ENCODE measurements around the gene ARMH3.

ARMH3 gene

DNA sequence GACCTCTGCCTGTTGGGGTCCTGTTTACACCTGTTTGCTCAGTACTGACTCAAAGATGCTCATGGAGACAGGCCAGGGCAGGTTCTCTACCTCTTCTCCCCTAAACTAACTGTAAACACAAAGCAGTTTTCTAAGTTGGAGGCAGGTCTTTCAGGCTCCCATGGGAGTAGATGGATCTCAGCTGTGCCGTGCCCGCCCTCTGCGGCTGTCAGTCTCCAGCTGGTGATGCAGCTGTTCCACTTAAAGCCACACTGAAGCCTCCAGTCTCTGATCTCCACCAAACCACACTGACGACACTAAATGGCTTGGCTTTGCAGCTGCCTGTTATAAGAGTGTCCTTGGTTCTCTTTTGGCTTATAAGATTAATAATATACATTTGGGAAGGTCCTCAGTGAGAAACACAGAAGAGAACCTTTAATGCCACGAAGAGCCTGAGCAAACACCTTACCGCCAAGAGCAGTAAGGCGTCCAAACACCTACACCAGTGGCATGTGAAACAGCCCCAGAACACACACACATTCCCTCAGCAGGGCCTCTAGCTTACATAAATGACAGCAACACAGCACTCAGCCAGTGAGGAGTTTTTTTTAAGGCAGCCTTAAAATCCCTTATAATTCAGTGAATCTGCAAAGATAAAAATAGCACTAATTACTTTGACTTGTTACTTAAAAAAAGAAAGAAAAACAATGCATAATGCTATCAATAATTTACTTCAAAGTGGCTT is 152.0 kb downstream of the ARMH3 start:
- no peaks in the 10 kb centered on the region for H3K36me3 ChIP-seq (ENCODE audit: control insufficient read depth, insufficient read depth, low read length)
- DNase-seq (ENCODE audit: extremely low read depth, insufficient read length) = peak; percentile 79
- no peaks in the 10 kb centered on the region for H3K27me3 ChIP-seq (replicated peaks; ENCODE audit: control insufficient read depth, insufficient read depth, low read length)
- H3K4me3 ChIP-seq (replicated peaks; ENCODE audit: low read depth, low read length) = no peak overlapping the region
- TF ChIP-seq, protein P1, sequence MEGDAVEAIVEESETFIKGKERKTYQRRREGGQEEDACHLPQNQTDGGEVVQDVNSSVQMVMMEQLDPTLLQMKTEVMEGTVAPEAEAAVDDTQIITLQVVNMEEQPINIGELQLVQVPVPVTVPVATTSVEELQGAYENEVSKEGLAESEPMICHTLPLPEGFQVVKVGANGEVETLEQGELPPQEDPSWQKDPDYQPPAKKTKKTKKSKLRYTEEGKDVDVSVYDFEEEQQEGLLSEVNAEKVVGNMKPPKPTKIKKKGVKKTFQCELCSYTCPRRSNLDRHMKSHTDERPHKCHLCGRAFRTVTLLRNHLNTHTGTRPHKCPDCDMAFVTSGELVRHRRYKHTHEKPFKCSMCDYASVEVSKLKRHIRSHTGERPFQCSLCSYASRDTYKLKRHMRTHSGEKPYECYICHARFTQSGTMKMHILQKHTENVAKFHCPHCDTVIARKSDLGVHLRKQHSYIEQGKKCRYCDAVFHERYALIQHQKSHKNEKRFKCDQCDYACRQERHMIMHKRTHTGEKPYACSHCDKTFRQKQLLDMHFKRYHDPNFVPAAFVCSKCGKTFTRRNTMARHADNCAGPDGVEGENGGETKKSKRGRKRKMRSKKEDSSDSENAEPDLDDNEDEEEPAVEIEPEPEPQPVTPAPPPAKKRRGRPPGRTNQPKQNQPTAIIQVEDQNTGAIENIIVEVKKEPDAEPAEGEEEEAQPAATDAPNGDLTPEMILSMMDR (IDR thresholded peaks at IDR 0.05; ENCODE audit: insufficient read depth, low read length, poor library complexity, severe bottlenecking) = no peak

GRCh38 chr10:101902820-101903145 is 153.2 kb downstream of the ARMH3 start:
- Histone ChIP-seq H3K36me3 (ENCODE audit: control insufficient read depth, insufficient read depth, low read length) (no peaks in the 10 kb centered on the region), H3K27me3 (replicated peaks; ENCODE audit: control insufficient read depth, insufficient read depth, low read length) (no peaks in the 10 kb centered on the region), H3K4me3 (replicated peaks; ENCODE audit: low read depth, low read length) (no peak overlapping the region)
- TF ChIP-seq, protein P1 (IDR thresholded peaks at IDR 0.05; ENCODE audit: insufficient read depth, low read length, poor library complexity, severe bottlenecking) = no peak
- DNase-seq (ENCODE audit: extremely low read depth, insufficient read length) = no peak

DNA sequence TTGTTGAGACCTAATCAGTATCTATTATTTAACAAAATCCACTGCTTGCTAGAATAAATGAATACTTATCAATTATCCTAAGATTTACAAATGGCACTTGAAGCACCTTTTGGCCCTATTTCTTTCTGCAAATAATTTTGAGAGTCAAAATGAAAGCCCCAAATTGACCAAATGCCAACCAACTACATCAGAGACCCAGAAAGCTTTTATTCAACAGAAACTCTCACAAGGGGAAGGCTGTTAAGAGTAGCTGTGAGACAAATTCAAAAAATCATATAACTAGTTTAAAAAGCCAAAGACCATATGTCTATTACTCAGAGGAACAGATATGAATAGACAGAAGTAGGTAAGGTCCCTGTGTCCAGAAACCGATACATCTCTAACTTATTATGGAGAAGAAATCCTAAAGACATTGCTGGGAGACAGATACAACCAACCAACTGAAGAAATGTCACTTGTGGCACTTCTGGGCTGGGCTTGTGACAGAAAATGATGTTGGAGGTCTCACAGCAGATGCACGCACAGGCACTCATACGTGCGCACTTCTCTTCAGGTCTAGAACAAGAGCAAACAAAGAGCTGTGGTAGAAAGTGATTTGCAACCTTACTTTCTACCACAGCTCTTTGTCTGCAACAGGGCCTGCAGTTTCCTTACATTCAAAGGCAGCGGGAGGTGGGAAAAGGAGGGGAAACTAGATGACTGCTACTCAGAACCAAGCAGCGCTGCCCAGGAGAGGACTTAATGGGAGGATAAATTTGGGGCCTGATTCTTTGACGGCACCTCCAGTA is 153.7 kb downstream of the ARMH3 start:
- peak; percentile 44 for DNase-seq (ENCODE audit: extremely low read depth, insufficient read length)
- Histone ChIP-seq H3K27me3 (replicated peaks; ENCODE audit: control insufficient read depth, insufficient read depth, low read length) (no peaks in the 10 kb centered on the region), H3K4me3 (replicated peaks; ENCODE audit: low read depth, low read length) (no peak overlapping the region), H3K36me3 (ENCODE audit: control insufficient read depth, insufficient read depth, low read length) (no peaks in the 10 kb centered on the region)
- TF ChIP-seq, protein P1 (IDR thresholded peaks at IDR 0.05; ENCODE audit: insufficient read depth, low read length, poor library complexity, severe bottlenecking) = no peak

- no peak overlapping the region for H3K4me3 ChIP-seq (replicated peaks; ENCODE audit: low read depth, low read length)
- peak; percentile 74 for DNase-seq (ENCODE audit: extremely low read depth, insufficient read length)
Observed at GRCh38 chr10:101901340-101901739, 154.6 kb downstream of the ARMH3 start.

GRCh38 chr10:101897633-101898032 is 158.3 kb downstream of the ARMH3 start:
- Histone ChIP-seq H3K36me3 (ENCODE audit: control insufficient read depth, insufficient read depth, low read length) (no peaks in the 10 kb centered on the region), H3K27me3 (replicated peaks; ENCODE audit: control insufficient read depth, insufficient read depth, low read length) (no peaks in the 10 kb centered on the region), H3K4me3 (replicated peaks; ENCODE audit: low read depth, low read length) (no peak overlapping the region)
- TF ChIP-seq, protein P1 (IDR thresholded peaks at IDR 0.05; ENCODE audit: insufficient read depth, low read length, poor library complexity, severe bottlenecking) = no peak
- no peak for DNase-seq (ENCODE audit: extremely low read depth, insufficient read length)

More at GRCh38 chr10:101901340-101901739, 154.6 kb downstream of the ARMH3 start:
- H3K36me3 ChIP-seq (ENCODE audit: control insufficient read depth, insufficient read depth, low read length) = no peaks in the 10 kb centered on the region
- no peaks in the 10 kb centered on the region for H3K27me3 ChIP-seq (replicated peaks; ENCODE audit: control insufficient read depth, insufficient read depth, low read length)
- TF ChIP-seq, protein P1 (IDR thresholded peaks at IDR 0.05; ENCODE audit: insufficient read depth, low read length, poor library complexity, severe bottlenecking) = peak; percentile 37
